Measurements from ENCODE around the gene ATP1B2. TPM values are rescaled to one million over a fixed set of nuclear protein-coding genes. Genes with fewer than 3 reads are reported as not detected.

The ATP1B2 gene, protein sequence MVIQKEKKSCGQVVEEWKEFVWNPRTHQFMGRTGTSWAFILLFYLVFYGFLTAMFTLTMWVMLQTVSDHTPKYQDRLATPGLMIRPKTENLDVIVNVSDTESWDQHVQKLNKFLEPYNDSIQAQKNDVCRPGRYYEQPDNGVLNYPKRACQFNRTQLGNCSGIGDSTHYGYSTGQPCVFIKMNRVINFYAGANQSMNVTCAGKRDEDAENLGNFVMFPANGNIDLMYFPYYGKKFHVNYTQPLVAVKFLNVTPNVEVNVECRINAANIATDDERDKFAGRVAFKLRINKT
- 0.05 TPM for total RNA-seq
- polyA plus RNA-seq, result 1.3 TPM
- long read RNA-seq, donor 1, result 0 reads
- long read RNA-seq, donor 2, result 0 reads
- long read RNA-seq, donor 3, partial matches to known transcripts, result 0 of 1 reads
- long read RNA-seq, donor 3, other reads (novel, unspliced or antisense), result 0 of 1 reads
- long read RNA-seq, donor 4, result 0 reads
- long read RNA-seq, donor 5, result 0 reads
- long read RNA-seq, donor 6, partial matches to known transcripts, result 0 of 4 reads
- long read RNA-seq, donor 6, other reads (novel, unspliced or antisense), result 0 of 4 reads
- long read RNA-seq, donor 7, partial matches to known transcripts, result 0 of 2 reads
- long read RNA-seq, donor 7, other reads (novel, unspliced or antisense), result 0 of 2 reads
- long read RNA-seq, donor 8, result 0 reads
- long read RNA-seq, donor 9, result 0 reads
- long read RNA-seq, donor 10, partial matches to known transcripts, result 0 of 1 reads
- long read RNA-seq, donor 10, other reads (novel, unspliced or antisense), result 0 of 1 reads

GRCh38 chr17:7650509-7651096 is at the start of gene ATP1B2:
Gene ATP1B2, plus strand, starts transcription at chr17:7650926. Its CDS starts 593 bp downstream, at chr17:7651519.
- WGBS, result 2% methylated on average over 34 of the region's 34 CpGs
- Histone ChIP-seq H3K36me3 (ENCODE audit: control insufficient read depth in 2 of 2, insufficient read depth in 2 of 2, low read length in 1 of 2) (no peaks in the 10 kb centered on the region), H3K9me3 (ENCODE audit: control insufficient read depth in 2 of 2, insufficient read depth in 1 of 2, low read length in 1 of 2) (no peaks in the 10 kb centered on the region), H3K27ac (ENCODE audit: low read depth in 1 of 2, low read length in 1 of 2) (no peak within 1 kb of the TSS), H3K27me3 (ENCODE audit: control insufficient read depth in 2 of 2, insufficient read depth in 1 of 2, low read length in 1 of 2) (peaks cover 23 to 87% of the 10 kb centered on the region in 2 donors), H3K4me1 (ENCODE audit: control insufficient read depth in 2 of 2, insufficient read depth in 2 of 2, low read length in 2 of 2) (peaks cover 10 to 18% of the 10 kb centered on the region in 2 donors), H3K4me3 (ENCODE audit: low read length in 2 of 2) (peak within 1 kb of the TSS; percentile 40)
- DNase-seq (ENCODE audit: low read depth in 6 of 9, low spot score in 9 of 9), result peak; percentile 66 to 93 (median 86)

GRCh38 chr17:7606280-7606679 is 44.4 kb upstream of the ATP1B2 start:
- Histone ChIP-seq H3K9me3 (ENCODE audit: control insufficient read depth in 2 of 2, insufficient read depth in 1 of 2, low read length in 1 of 2) (no peaks in the 10 kb centered on the region), H3K4me3 (ENCODE audit: low read length in 2 of 2) (no peak overlapping the region), H3K36me3 (ENCODE audit: control insufficient read depth in 2 of 2, insufficient read depth in 2 of 2, low read length in 1 of 2) (peaks cover 47 to 60% of the 10 kb centered on the region in 2 donors), H3K27me3 (ENCODE audit: control insufficient read depth in 2 of 2, insufficient read depth in 1 of 2, low read length in 1 of 2) (no peaks in the 10 kb centered on the region), H3K4me1 (ENCODE audit: control insufficient read depth in 2 of 2, insufficient read depth in 2 of 2, low read length in 2 of 2) (no peaks in the 10 kb centered on the region), H3K27ac (ENCODE audit: low read depth in 1 of 2, low read length in 1 of 2) (no peak overlapping the region)
- no peak for DNase-seq (ENCODE audit: low read depth in 6 of 9, low spot score in 9 of 9)
- WGBS, result 100% methylated on average over 4 of the region's 4 CpGs

- no peak for DNase-seq (ENCODE audit: low read depth in 6 of 9, low spot score in 9 of 9)
- H3K27me3 ChIP-seq (ENCODE audit: control insufficient read depth in 2 of 2, insufficient read depth in 1 of 2, low read length in 1 of 2), result no peaks in the 10 kb centered on the region
- H3K4me3 ChIP-seq (ENCODE audit: low read length in 2 of 2), result no peak overlapping the region
- peaks cover 7 to 26% of the 10 kb centered on the region in 2 donors for H3K36me3 ChIP-seq (ENCODE audit: control insufficient read depth in 2 of 2, insufficient read depth in 2 of 2, low read length in 1 of 2)
- 98% methylated on average over 2 of the region's 2 CpGs for WGBS
- no peaks in the 10 kb centered on the region for H3K9me3 ChIP-seq (ENCODE audit: control insufficient read depth in 2 of 2, insufficient read depth in 1 of 2, low read length in 1 of 2)
- no peak overlapping the region for H3K27ac ChIP-seq (ENCODE audit: low read depth in 1 of 2, low read length in 1 of 2)
- H3K4me1 ChIP-seq (ENCODE audit: control insufficient read depth in 2 of 2, insufficient read depth in 2 of 2, low read length in 2 of 2), result peaks cover 16 to 21% of the 10 kb centered on the region in 2 donors
Measured at GRCh38 chr17:7610641-7611040, 40.1 kb upstream of the ATP1B2 start.

GRCh38 chr17:7611635-7612293 is 39.0 kb upstream of the ATP1B2 start:
- no peaks in the 10 kb centered on the region for H3K9me3 ChIP-seq (ENCODE audit: control insufficient read depth in 2 of 2, insufficient read depth in 1 of 2, low read length in 1 of 2)
- no peak for DNase-seq (ENCODE audit: low read depth in 6 of 9, low spot score in 9 of 9)
- H3K4me1 ChIP-seq (ENCODE audit: control insufficient read depth in 2 of 2, insufficient read depth in 2 of 2, low read length in 2 of 2), result peaks cover 16 to 22% of the 10 kb centered on the region in 2 donors
- H3K4me3 ChIP-seq (ENCODE audit: low read length in 2 of 2), result no peak overlapping the region
- peaks cover 0 to 18% of the 10 kb centered on the region in 2 donors for H3K36me3 ChIP-seq (ENCODE audit: control insufficient read depth in 2 of 2, insufficient read depth in 2 of 2, low read length in 1 of 2)
- 85% methylated on average over 3 of the region's 3 CpGs for WGBS
- H3K27ac ChIP-seq (ENCODE audit: low read depth in 1 of 2, low read length in 1 of 2), result peak overlapping the region in 1 of 2 donors; percentile 18
- no peaks in the 10 kb centered on the region for H3K27me3 ChIP-seq (ENCODE audit: control insufficient read depth in 2 of 2, insufficient read depth in 1 of 2, low read length in 1 of 2)

DNA sequence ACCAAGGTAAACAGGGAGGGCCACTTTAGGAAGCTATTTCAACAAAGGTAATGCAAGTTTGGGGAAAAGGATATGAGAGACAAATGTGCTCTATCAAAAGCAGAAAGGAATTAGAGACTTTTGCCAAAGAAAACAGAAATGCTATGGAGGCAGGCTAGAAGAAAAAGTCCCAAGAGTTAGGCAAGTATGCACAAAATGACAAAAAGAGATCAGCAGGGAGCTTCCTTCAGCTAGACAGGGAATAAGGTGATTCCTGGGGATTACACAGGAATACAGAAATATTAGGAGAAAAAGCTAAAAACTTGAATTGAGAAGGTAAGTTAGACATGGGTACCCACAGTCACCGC is 38.5 kb upstream of the ATP1B2 start:
- Histone ChIP-seq H3K27ac (ENCODE audit: low read depth in 1 of 2, low read length in 1 of 2) (no peak overlapping the region), H3K4me3 (ENCODE audit: low read length in 2 of 2) (no peak overlapping the region), H3K9me3 (ENCODE audit: control insufficient read depth in 2 of 2, insufficient read depth in 1 of 2, low read length in 1 of 2) (no peaks in the 10 kb centered on the region), H3K36me3 (ENCODE audit: control insufficient read depth in 2 of 2, insufficient read depth in 2 of 2, low read length in 1 of 2) (peaks cover 0 to 18% of the 10 kb centered on the region in 2 donors), H3K4me1 (ENCODE audit: control insufficient read depth in 2 of 2, insufficient read depth in 2 of 2, low read length in 2 of 2) (peaks cover 16 to 22% of the 10 kb centered on the region in 2 donors), H3K27me3 (ENCODE audit: control insufficient read depth in 2 of 2, insufficient read depth in 1 of 2, low read length in 1 of 2) (no peaks in the 10 kb centered on the region)
- no peak for DNase-seq (ENCODE audit: low read depth in 6 of 9, low spot score in 9 of 9)
- WGBS, result 100% methylated on average over 1 of the region's 1 CpG

GRCh38 chr17:7613769-7614424 is 36.8 kb upstream of the ATP1B2 start:
- Histone ChIP-seq H3K4me3 (ENCODE audit: low read length in 2 of 2) (peak overlapping the region; percentile 80 to 89), H3K9me3 (ENCODE audit: control insufficient read depth in 2 of 2, insufficient read depth in 1 of 2, low read length in 1 of 2) (no peaks in the 10 kb centered on the region), H3K27ac (ENCODE audit: low read depth in 1 of 2, low read length in 1 of 2) (peak overlapping the region; percentile 55 to 96), H3K4me1 (ENCODE audit: control insufficient read depth in 2 of 2, insufficient read depth in 2 of 2, low read length in 2 of 2) (peaks cover 16 to 22% of the 10 kb centered on the region in 2 donors), H3K36me3 (ENCODE audit: control insufficient read depth in 2 of 2, insufficient read depth in 2 of 2, low read length in 1 of 2) (peaks cover 0 to 15% of the 10 kb centered on the region in 2 donors), H3K27me3 (ENCODE audit: control insufficient read depth in 2 of 2, insufficient read depth in 1 of 2, low read length in 1 of 2) (no peaks in the 10 kb centered on the region)
- peak in 4 of 9 donors; percentile 8 to 31 (median 26) for DNase-seq (ENCODE audit: low read depth in 6 of 9, low spot score in 9 of 9)
- WGBS, result 16% methylated on average over 20 of the region's 20 CpGs

DNA sequence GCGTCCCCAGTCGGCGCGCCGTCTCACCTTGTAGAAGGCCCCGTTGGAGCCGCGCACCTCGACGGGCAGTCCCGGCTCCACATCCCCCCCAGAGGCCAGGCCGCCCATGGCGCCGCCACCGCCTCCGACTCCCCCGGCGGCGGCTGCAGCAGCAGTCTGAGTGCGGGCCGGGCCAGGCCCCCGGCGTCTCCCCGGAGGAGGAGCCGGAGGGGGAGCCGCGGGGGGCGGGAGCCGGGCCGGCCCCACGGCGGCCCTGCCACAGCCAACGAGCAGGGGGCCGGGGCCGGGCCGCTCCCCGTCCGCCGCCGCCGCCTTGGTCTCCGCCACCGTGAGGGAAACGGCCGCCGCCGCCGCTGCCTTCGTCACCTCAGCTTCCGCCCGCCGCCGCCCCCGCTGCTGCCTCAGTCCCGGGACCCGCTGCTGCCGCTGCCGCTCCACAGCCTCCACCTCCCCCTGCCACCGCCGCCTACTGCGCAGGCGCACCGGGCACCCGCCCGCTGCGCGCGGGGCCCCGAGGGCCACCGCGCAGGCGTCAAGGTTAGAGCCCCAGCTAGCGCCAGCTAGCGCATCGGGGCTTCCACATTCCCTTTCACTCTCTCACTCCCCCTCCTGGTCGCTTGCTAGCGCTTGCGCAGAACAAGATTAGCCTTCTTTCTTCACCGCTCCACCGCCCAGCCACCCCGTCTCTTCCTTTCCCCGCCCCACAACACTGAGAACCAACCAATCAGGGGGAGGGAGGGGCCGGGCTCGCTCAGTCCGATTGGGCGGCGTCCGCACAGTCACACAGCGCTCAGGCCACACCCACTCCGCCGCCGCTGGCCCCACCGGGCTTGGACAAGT is 36.1 kb upstream of the ATP1B2 start, which contains the start of gene FXR2:
Gene FXR2, minus strand, starts transcription at position 473 of the 840 bp plus-strand sequence. Its CDS starts 365 bp downstream, at position 108.
- WGBS, result under 1% methylated on average over 93 of the region's 93 CpGs
- no peaks in the 10 kb centered on the region for H3K27me3 ChIP-seq (ENCODE audit: control insufficient read depth in 2 of 2, insufficient read depth in 1 of 2, low read length in 1 of 2)
- no peaks in the 10 kb centered on the region for H3K9me3 ChIP-seq (ENCODE audit: control insufficient read depth in 2 of 2, insufficient read depth in 1 of 2, low read length in 1 of 2)
- peak within 1 kb of the TSS; percentile 80 to 89 for H3K4me3 ChIP-seq (ENCODE audit: low read length in 2 of 2)
- peak within 1 kb of the TSS; percentile 83 to 96 for H3K27ac ChIP-seq (ENCODE audit: low read depth in 1 of 2, low read length in 1 of 2)
- peaks cover 16 to 22% of the 10 kb centered on the region in 2 donors for H3K4me1 ChIP-seq (ENCODE audit: control insufficient read depth in 2 of 2, insufficient read depth in 2 of 2, low read length in 2 of 2)
- H3K36me3 ChIP-seq (ENCODE audit: control insufficient read depth in 2 of 2, insufficient read depth in 2 of 2, low read length in 1 of 2), result peaks cover 0 to 13% of the 10 kb centered on the region in 2 donors
- peak; percentile 99 to 100 (median 100) for DNase-seq (ENCODE audit: low read depth in 6 of 9, low spot score in 9 of 9)

All from thymus (tissue), 14 donors.